DMS53 treated with DMSO at 0.1 percent for 48 hours (cell line): ENCODE data around the gene ZBTB9.

Experiments used
- DNase-seq: peaks from one replicate; lab custom pipeline; 2025; ENCODE audit not compliant: unreplicated experiment; lab: John Stamatoyannopoulos, UW

Gene ZBTB9

GRCh38 chr6:33418690-33419291 lies 35.6 kb upstream of the ZBTB9 start:
- peak; percentile 37 for DNase-seq

GRCh38 chr6:33419580-33420490 lies 34.5 kb upstream of the ZBTB9 start, which contains the start of gene SYNGAP1:
Gene SYNGAP1 (plus strand): TSS chr6:33420065. CDS start chr6:33420265, 200 bp downstream.
- no peak for DNase-seq

GRCh38 chr6:33420491-33421343 lies 33.7 kb upstream of the ZBTB9 start:
- DNase-seq: no peak

- no peak for DNase-seq
Measured at GRCh38 chr6:33421344-33421643, 33.1 kb upstream of the ZBTB9 start.

- DNase-seq: no peak
Measured at GRCh38 chr6:33423777-33424176, 30.6 kb upstream of the ZBTB9 start.

- no peak for DNase-seq
Measured at GRCh38 chr6:33424855-33425667, 29.3 kb upstream of the ZBTB9 start.

GRCh38 chr6:33425668-33426577 lies 28.5 kb upstream of the ZBTB9 start:
- DNase-seq: peak; percentile 75

GRCh38 chr6:33426590-33427511 lies 27.5 kb upstream of the ZBTB9 start:
- no peak for DNase-seq

- no peak for DNase-seq
Measured at GRCh38 chr6:33427585-33428223, 26.7 kb upstream of the ZBTB9 start.

- DNase-seq: no peak
Measured at GRCh38 chr6:33428224-33428965, 26.0 kb upstream of the ZBTB9 start.

GRCh38 chr6:33428966-33429749 lies 25.2 kb upstream of the ZBTB9 start:
- DNase-seq: no peak

GRCh38 chr6:33429750-33430052 lies 24.7 kb upstream of the ZBTB9 start:
- no peak for DNase-seq

- no peak for DNase-seq
Measured at GRCh38 chr6:33430334-33430733, 24.0 kb upstream of the ZBTB9 start.

GRCh38 chr6:33430991-33431879 lies 23.1 kb upstream of the ZBTB9 start:
- no peak for DNase-seq

GRCh38 chr6:33431880-33432541 lies 22.4 kb upstream of the ZBTB9 start:
- DNase-seq: no peak
